Liver (tissue), 9 donors: Measurements from ENCODE around the gene CFAP74. TPM values are rescaled to one million over a fixed set of nuclear protein-coding genes. Genes with fewer than 3 reads are reported as not detected.

Experiments
- DNase-seq: peaks from one replicate; pipeline ENCODE4 v3.0.0-alpha.2; 2017; ENCODE audit warnings: low spot score
- H3K27ac ChIP-seq, 2 donors: one replicate each; pipeline ENCODE4 v1.7.0; 2013; ENCODE audit warnings: inconsistent platforms in 2 of 2, low read length in 2 of 2, control low read depth in 1 of 2, low read depth in 1 of 2, mild to moderate bottlenecking in 1 of 2
- H3K27me3 ChIP-seq, 4 donors: one replicate each; pipeline versions ENCODE4 v1.6.1 to v1.7.0; 2013; ENCODE audit warnings: low read length in 3 of 4, inconsistent platforms in 1 of 4, mild to moderate bottlenecking in 1 of 4, moderate library complexity in 1 of 4; ENCODE audit not compliant: control insufficient read depth in 4 of 4, insufficient read depth in 4 of 4
- H3K36me3 ChIP-seq, 4 donors: one replicate each; pipeline versions ENCODE4 v1.6.1 to v1.7.0; 2013; ENCODE audit warnings: low read length in 3 of 4, mild to moderate bottlenecking in 3 of 4, low read depth in 1 of 4, moderate library complexity in 1 of 4; ENCODE audit not compliant: control insufficient read depth in 4 of 4, insufficient read depth in 3 of 4
- H3K4me1 ChIP-seq, 4 donors: one replicate each; pipeline versions ENCODE4 v1.6.1 to v1.7.0; 2013; ENCODE audit warnings: low read length in 3 of 4, mild to moderate bottlenecking in 3 of 4, moderate library complexity in 1 of 4; ENCODE audit not compliant: control insufficient read depth in 4 of 4, insufficient read depth in 4 of 4
- H3K4me3 ChIP-seq, 3 donors: one replicate each; pipeline versions ENCODE4 v1.6.1 to v1.7.0; 2013; ENCODE audit warnings: low read length in 3 of 3, control low read depth in 1 of 3, low read depth in 1 of 3, mild to moderate bottlenecking in 1 of 3
- H3K9ac ChIP-seq, 2 donors: one replicate each; pipeline ENCODE4 v1.7.0; 2013; ENCODE audit warnings: low read length in 2 of 2, mild to moderate bottlenecking in 2 of 2, moderate library complexity in 2 of 2, control low read depth in 1 of 2, low read depth in 1 of 2
- H3K9me3 ChIP-seq, 4 donors: one replicate each; pipeline versions ENCODE4 v1.6.1 to v1.7.0; 2013; ENCODE audit warnings: low read length in 3 of 4; ENCODE audit not compliant: control insufficient read depth in 4 of 4
- EGR1 ChIP-seq, 2 donors: IDR thresholded peaks; 2 replicates each; pipeline ENCODE4 v1.6.1; 2016 to 2018; ENCODE audit warnings: antibody characterized with exemption in 2 of 2, low read depth in 2 of 2
- FOXA1 ChIP-seq: IDR thresholded peaks from 2 replicates; pipeline ENCODE4 v1.6.1; 2016; ENCODE audit warnings: antibody characterized with exemption
- FOXA2 ChIP-seq: IDR thresholded peaks from 2 replicates; pipeline ENCODE4 v1.6.1; 2016; ENCODE audit warnings: antibody characterized with exemption
- GABPA ChIP-seq, 2 donors: IDR thresholded peaks in 1 of 2; conservative IDR thresholded peaks in 1 of 2; 2 replicates each; pipeline ENCODE4 v1.6.1; 2016; ENCODE audit warnings: antibody characterized with exemption in 2 of 2, mild to moderate bottlenecking in 1 of 2, moderate library complexity in 1 of 2
- HNF4A ChIP-seq, 2 donors: conservative IDR thresholded peaks; 2 replicates each; pipeline ENCODE4 v1.6.1; 2016; ENCODE audit warnings: antibody characterized with exemption in 2 of 2, mild to moderate bottlenecking in 2 of 2
- HNF4G ChIP-seq: IDR thresholded peaks from 2 replicates; pipeline ENCODE4 v1.6.1; 2016; ENCODE audit warnings: antibody characterized with exemption
- JUND ChIP-seq, 2 donors: IDR thresholded peaks; 2 replicates each; pipeline ENCODE4 v1.6.1; 2016; ENCODE audit warnings: antibody characterized with exemption in 2 of 2
- NR2F2 ChIP-seq: IDR thresholded peaks from 2 replicates; pipeline ENCODE4 v1.6.1; 2016; ENCODE audit warnings: antibody characterized with exemption
- RAD21 ChIP-seq, 2 donors: IDR thresholded peaks; 2 replicates each; pipeline ENCODE4 v1.6.1; 2016; ENCODE audit warnings: antibody characterized with exemption in 2 of 2, mild to moderate bottlenecking in 2 of 2
- RXRA ChIP-seq, 2 donors: IDR thresholded peaks; 2 replicates each; pipeline ENCODE4 v1.6.1; 2017 to 2018; ENCODE audit warnings: antibody characterized with exemption in 2 of 2, mild to moderate bottlenecking in 1 of 2
- SP1 ChIP-seq: IDR thresholded peaks from 2 replicates; pipeline ENCODE4 v1.6.1; 2018; ENCODE audit warnings: antibody characterized with exemption, mild to moderate bottlenecking
- TAF1 ChIP-seq: conservative IDR thresholded peaks from 2 replicates; pipeline ENCODE4 v1.6.1; 2016; ENCODE audit warnings: antibody characterized with exemption, mild to moderate bottlenecking
- YY1 ChIP-seq: IDR thresholded peaks from 2 replicates; pipeline ENCODE4 v1.6.1; 2016; ENCODE audit warnings: antibody characterized with exemption, mild to moderate bottlenecking
- WGBS: extraction: QIAGEN DNeasy Blood & Tissue Kit; methylation state at CpG from one replicate; pipeline ENCODE4 v1.1.7; 2013; 5-methylcytosine and 5-hydroxymethylcytosine counted together
- polyA plus RNA-seq, 2 donors: library from polyadenylated mRNA; stranded (reverse) in 1 of 2; unstranded in 1 of 2; fragments of 200-250 nt in 1 of 2; fragments of >200 nt in 1 of 2; fragmentation: Nextera tagmentation in 1 of 2; extraction: Ambion mirVana in 1 of 2; gene quantifications; one replicate each; pipeline versions ENCODE4 v1.2.1 to v1.2.3, GENCODE V29; 2013 to 2015
- total RNA-seq, 2 donors: library from RNA; depleted of rRNA; stranded (reverse); fragments of >200 nt; gene quantifications; one replicate each; pipeline ENCODE4 v1.2.3, GENCODE V29; 2014
- TF ChIP-seq, protein P1 (sequence below): IDR thresholded peaks from 2 replicates; pipeline ENCODE4 v1.6.1; 2016; ENCODE audit warnings: antibody characterized with exemption
- TF ChIP-seq, protein P2 (sequence below): fragments of 150-350 bp; IDR thresholded peaks from 2 replicates; pipeline ENCODE4 v1.5.1; 2017; ENCODE audit warnings: improper control_type of control experiment, low read depth, low read length; ENCODE audit not compliant: missing input control
- TF ChIP-seq, protein P3 (sequence below): IDR thresholded peaks from 2 replicates; pipeline ENCODE4 v1.6.1; 2016; ENCODE audit warnings: antibody characterized with exemption
- TF ChIP-seq, protein P4 (sequence below): IDR thresholded peaks from 2 replicates; pipeline ENCODE4 v1.6.1; 2016; ENCODE audit warnings: antibody characterized with exemption
- TF ChIP-seq, protein P5 (sequence below): IDR thresholded peaks from 2 replicates; pipeline ENCODE4 v1.6.1; 2016; ENCODE audit warnings: antibody characterized with exemption, mild to moderate bottlenecking
- donor health status: healthy.
- donor health status: healthy.
- donor health status: healthy.
- donor health status: healthy.
- donor health status: healthy.

Gene CFAP74
- total and polyA plus RNA-seq, 4 donors, result under 0.01 to 0.31 TPM; not detected in 2

DNA sequence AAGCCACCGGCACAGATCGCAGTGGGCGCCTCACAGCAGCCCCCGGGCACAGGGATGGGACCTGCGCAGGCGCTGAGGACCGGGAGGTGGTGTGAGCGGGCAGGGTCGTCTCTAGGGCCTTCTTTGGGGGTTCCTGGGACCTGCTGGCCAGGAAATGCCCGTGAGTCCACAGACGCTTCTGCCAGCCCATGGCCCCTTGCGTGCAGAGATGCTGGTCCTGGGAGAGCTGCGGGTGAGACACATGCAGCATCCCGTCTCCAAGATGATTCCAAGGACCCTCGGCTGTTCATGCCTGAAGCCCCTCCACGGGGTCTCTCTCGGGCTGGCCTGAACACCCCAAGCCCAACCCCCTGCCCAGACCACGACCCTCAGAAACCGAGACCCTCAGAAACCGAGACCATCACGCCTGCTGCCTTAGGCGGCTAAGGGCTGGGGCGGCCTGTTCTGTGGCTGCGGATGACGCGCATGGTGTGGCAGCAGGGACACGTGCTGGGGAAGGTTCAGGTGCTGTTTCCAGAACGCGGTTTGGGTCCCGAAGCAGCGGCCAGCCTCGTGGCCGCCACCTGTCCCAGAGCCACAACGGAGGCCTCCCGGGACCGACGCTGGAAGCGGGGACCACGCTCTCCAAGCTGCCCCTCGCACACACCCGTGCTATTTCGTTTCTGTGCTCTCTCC lies 23.0 kb downstream of the CFAP74 start:
- H3K27me3 ChIP-seq, result no peaks in the 10 kb centered on the region
- H3K4me3 ChIP-seq, result no peak overlapping the region
- H3K9ac ChIP-seq, result no peak overlapping the region
- no peaks in the 10 kb centered on the region for H3K4me1 ChIP-seq
- no peaks in the 10 kb centered on the region for H3K36me3 ChIP-seq
- no peak for DNase-seq
- no peak for TF ChIP-seq FOXA2
- TF ChIP-seq SP1, result no peak
- TF ChIP-seq RXRA (IDR thresholded peaks at IDR 0.05), result no peak
- no peak for TF ChIP-seq HNF4G
- TF ChIP-seq EGR1 (IDR thresholded peaks at IDR 0.05; ENCODE audit: low read depth in 2 of 2), result no peak
- TF ChIP-seq, protein P1, sequence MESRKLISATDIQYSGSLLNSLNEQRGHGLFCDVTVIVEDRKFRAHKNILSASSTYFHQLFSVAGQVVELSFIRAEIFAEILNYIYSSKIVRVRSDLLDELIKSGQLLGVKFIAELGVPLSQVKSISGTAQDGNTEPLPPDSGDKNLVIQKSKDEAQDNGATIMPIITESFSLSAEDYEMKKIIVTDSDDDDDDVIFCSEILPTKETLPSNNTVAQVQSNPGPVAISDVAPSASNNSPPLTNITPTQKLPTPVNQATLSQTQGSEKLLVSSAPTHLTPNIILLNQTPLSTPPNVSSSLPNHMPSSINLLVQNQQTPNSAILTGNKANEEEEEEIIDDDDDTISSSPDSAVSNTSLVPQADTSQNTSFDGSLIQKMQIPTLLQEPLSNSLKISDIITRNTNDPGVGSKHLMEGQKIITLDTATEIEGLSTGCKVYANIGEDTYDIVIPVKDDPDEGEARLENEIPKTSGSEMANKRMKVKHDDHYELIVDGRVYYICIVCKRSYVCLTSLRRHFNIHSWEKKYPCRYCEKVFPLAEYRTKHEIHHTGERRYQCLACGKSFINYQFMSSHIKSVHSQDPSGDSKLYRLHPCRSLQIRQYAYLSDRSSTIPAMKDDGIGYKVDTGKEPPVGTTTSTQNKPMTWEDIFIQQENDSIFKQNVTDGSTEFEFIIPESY, result no peak
- no peak for TF ChIP-seq FOXA1
- TF ChIP-seq GABPA (IDR thresholded peaks at IDR 0.05 in 1 of 2, conservative IDR thresholded peaks at IDR 0.05 in 1 of 2), result no peak
- no peak for TF ChIP-seq RAD21 (IDR thresholded peaks at IDR 0.05)
- TF ChIP-seq YY1, result no peak
- no peak for TF ChIP-seq JUND (IDR thresholded peaks at IDR 0.05)
- TF ChIP-seq, protein P2, sequence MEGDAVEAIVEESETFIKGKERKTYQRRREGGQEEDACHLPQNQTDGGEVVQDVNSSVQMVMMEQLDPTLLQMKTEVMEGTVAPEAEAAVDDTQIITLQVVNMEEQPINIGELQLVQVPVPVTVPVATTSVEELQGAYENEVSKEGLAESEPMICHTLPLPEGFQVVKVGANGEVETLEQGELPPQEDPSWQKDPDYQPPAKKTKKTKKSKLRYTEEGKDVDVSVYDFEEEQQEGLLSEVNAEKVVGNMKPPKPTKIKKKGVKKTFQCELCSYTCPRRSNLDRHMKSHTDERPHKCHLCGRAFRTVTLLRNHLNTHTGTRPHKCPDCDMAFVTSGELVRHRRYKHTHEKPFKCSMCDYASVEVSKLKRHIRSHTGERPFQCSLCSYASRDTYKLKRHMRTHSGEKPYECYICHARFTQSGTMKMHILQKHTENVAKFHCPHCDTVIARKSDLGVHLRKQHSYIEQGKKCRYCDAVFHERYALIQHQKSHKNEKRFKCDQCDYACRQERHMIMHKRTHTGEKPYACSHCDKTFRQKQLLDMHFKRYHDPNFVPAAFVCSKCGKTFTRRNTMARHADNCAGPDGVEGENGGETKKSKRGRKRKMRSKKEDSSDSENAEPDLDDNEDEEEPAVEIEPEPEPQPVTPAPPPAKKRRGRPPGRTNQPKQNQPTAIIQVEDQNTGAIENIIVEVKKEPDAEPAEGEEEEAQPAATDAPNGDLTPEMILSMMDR, result no peak
- no peak for TF ChIP-seq HNF4A (conservative IDR thresholded peaks at IDR 0.05)
- no peak for TF ChIP-seq NR2F2
- TF ChIP-seq, protein P3, sequence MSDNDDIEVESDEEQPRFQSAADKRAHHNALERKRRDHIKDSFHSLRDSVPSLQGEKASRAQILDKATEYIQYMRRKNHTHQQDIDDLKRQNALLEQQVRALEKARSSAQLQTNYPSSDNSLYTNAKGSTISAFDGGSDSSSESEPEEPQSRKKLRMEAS, result no peak
- TF ChIP-seq TAF1, result no peak
- TF ChIP-seq, protein P4, sequence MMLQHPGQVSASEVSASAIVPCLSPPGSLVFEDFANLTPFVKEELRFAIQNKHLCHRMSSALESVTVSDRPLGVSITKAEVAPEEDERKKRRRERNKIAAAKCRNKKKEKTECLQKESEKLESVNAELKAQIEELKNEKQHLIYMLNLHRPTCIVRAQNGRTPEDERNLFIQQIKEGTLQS, result no peak
- TF ChIP-seq, protein P5, sequence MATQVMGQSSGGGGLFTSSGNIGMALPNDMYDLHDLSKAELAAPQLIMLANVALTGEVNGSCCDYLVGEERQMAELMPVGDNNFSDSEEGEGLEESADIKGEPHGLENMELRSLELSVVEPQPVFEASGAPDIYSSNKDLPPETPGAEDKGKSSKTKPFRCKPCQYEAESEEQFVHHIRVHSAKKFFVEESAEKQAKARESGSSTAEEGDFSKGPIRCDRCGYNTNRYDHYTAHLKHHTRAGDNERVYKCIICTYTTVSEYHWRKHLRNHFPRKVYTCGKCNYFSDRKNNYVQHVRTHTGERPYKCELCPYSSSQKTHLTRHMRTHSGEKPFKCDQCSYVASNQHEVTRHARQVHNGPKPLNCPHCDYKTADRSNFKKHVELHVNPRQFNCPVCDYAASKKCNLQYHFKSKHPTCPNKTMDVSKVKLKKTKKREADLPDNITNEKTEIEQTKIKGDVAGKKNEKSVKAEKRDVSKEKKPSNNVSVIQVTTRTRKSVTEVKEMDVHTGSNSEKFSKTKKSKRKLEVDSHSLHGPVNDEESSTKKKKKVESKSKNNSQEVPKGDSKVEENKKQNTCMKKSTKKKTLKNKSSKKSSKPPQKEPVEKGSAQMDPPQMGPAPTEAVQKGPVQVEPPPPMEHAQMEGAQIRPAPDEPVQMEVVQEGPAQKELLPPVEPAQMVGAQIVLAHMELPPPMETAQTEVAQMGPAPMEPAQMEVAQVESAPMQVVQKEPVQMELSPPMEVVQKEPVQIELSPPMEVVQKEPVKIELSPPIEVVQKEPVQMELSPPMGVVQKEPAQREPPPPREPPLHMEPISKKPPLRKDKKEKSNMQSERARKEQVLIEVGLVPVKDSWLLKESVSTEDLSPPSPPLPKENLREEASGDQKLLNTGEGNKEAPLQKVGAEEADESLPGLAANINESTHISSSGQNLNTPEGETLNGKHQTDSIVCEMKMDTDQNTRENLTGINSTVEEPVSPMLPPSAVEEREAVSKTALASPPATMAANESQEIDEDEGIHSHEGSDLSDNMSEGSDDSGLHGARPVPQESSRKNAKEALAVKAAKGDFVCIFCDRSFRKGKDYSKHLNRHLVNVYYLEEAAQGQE, result no peak
- WGBS, result 95% methylated on average over 42 of the region's 42 CpGs
- H3K27ac ChIP-seq, result no peak overlapping the region
- H3K9me3 ChIP-seq, result no peaks in the 10 kb centered on the region
